ENCODE data around the gene RAB3IL1. TPM values are rescaled to one million over a fixed set of nuclear protein-coding genes. Genes with fewer than 3 reads are reported as not detected.

Gene RAB3IL1
- total and polyA plus RNA-seq, 9 of the 15 experiments (the other 6 are each of a cell fraction or from before 2014, with no cell fraction given): 0.15 to 42.6 (median 15.5) TPM

- TF ChIP-seq ZBTB40 (IDR thresholded peaks at IDR 0.05) (no peak), ZBTB40 (CRISPR knock-in tag; IDR thresholded peaks at IDR 0.05) (no peak), NUFIP1 (IDR thresholded peaks at IDR 0.05; ENCODE audit: partially characterized antibody) (no peak), CREB5 (CRISPR knock-in tag; IDR thresholded peaks at IDR 0.05) (no peak), ARID2 (IDR thresholded peaks at IDR 0.05) (peak; percentile 42; the same call in 1 of the 2 replicates), KDM1A (IDR thresholded peaks at IDR 0.05) (peak; percentile 63 to 64; a peak in 2 of 4 replicates), ARID1B (IDR thresholded peaks at IDR 0.05) (0 out of 2 replicates have a peak, but pooled peaks have one; percentile 45), TEAD4 (IDR thresholded peaks at IDR 0.05; ENCODE audit: low read length) (peak; percentile 57), TEAD4 (CRISPR knock-in tag; IDR thresholded peaks at IDR 0.05; ENCODE audit: borderline replicate concordance) (no peak), USF1 (CRISPR knock-in tag; IDR thresholded peaks at IDR 0.05) (no peak), PHF21A (IDR thresholded peaks at IDR 0.05; ENCODE audit: borderline replicate concordance, low read depth) (no peak), CHD1 (IDR thresholded peaks at IDR 0.05; ENCODE audit: low read length) (no peak), ZBTB26 (CRISPR knock-in tag; IDR thresholded peaks at IDR 0.05) (no peak), HCFC1 (IDR thresholded peaks at IDR 0.05; ENCODE audit: low read depth, low read length) (no peak; the same call in 1 of the 2 replicates), LCOR (CRISPR knock-in tag; IDR thresholded peaks at IDR 0.05) (no peak)
These were observed 36.9 kb upstream of the RAB3IL1 start (continued) for GRCh38 chr11:61954106-61954850.

Data from K562 (cell line).